Activated CD8-positive, alpha-beta memory T cell treated with anti-CD3 and anti-CD28 coated beads, Interleukin-2, amount 50 U/mL, for 1 hour (primary cell): ENCODE measurements around the gene PDE6H.

ENCODE experiments used
- DNase-seq: peaks from one replicate; pipeline ENCODE4 v3.0.0-alpha.2; 2020; ENCODE audit errors: extremely low read depth

The PDE6H gene

DNA sequence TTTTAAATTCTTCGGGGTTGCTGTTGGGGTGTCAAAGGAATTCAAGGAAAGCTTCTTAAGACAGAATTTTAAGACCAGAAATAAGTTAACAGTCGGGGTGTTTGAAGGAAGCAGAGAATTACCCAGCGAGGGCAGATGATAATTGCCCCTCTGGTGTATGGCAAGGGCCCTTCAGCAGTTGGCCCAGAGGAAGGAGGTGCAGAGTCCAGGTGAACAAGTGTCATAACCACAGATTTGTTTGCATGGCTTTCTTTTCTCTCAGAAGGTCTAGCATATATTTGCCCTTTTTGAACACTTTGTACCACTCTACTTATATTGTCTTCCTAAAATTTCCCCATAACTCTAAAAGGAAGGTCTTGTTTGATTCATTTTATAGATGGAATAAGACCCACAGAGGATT, 1.8 kb downstream of the PDE6H start:
- no peak for DNase-seq

DNA sequence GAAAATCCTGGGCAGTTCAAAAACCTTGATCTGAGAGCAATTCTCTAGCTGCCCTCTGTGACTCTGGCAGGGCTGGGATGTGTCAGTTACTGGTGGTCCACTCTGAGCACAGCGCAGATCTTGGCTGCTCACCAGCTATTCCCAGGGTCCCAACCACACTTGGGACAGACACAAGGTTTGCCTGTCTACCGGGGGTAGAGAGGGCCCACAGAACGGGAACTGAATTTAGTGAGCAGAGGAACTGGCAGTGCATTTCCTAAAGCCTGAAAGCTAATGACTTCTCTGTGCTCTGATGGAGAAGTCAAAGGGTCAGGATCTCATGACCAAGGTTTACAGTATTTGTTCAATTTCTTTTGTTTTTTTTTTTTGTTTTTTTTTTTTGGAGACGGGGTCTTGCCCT, 2.6 kb downstream of the PDE6H start:
- no peak for DNase-seq

DNA sequence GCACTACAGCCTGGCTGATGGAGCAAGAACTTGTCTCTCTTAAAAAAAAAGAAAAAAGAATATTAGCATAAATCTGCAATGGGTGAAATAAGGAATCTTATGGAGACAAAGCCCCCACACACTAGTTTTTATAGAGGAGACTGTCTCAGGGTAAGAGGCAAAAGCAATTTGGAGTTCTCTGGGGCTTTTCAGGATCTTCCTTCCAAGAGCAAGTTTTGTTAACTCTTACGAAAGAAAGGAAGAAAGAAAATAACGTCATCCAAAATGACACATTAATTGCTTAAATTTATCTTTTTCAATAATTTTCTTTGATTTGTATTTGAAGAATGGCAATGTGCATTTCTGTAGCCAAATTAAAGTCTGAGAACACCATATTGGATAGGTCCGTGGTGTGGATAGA, 3.8 kb downstream of the PDE6H start:
- no peak for DNase-seq

DNA sequence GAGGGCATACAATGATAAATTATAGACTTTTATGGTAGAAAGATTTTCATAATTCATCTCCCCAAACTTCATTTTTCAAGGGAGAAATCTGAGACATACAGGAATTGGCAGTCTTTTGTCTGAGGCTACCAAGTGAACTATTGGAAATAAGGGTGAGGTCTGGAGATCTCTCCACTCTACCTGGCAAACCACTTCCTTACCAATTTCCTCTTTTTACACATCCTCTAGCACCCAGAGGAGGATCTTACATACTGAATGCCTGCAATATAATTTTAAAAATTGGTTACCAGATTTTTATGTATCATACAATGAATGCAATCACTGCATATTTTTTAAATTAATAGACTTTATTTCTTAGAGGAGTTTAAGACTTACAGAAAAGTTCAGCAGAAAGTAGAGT, 6.6 kb downstream of the PDE6H start:
- no peak for DNase-seq

DNA sequence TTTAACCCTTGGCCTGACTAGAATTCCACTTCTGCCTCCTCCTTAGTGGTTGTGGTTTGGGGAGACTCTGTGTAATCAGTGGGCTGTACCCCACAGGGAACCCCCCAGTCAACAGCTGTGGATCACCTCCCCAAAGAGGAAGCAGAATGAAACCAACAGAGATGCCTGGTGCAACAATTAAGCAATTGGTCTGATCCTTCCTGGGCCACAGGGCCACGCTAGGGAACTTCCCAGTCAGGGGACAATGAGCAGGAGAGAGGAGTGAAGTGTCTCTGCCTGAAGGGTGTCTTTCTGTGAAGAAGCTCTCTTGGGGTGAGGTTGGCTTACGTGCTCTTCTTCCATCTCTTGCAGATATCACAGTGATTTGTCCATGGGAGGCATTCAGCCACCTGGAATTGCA, 8.2 kb downstream of the PDE6H start:
- DNase-seq: no peak

DNA sequence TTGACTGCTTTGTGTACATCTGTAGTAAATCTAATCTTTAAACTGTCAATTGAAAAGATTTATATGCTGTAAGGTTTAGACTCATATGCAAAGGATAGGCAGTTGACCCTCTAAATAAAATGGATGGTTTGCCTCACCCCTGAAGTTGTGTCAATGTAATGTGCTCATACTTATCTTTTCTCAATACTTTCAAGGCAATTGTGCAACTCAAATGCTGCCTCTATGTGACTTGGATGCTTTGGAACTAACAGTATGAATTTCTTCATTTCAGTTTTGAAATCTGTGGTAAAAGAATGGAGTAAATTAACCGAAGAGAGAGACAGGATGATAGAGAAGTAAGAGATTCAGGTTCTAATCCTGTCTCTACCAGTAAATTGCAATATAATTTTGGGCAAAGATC, 9.7 kb downstream of the PDE6H start:
- DNase-seq: no peak

DNA sequence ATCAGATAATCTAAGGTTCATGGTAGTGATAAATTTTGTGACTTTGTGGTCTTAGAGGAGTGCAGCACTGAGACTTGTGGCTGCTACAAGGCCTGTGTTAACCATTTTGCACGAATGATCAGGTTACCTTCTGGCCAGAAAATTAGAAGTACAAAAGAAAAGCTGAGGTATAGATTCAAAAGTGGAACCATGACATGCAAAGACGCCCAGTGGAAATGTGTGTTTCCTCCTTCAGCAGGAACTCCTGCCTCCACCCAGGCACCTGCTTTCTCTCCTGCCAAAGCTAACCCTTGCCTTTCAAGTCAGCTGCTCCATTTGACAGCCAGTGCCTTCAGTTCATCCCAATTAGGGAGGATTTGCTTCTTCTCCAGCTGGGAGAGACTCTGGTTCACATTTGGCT, 10.1 kb downstream of the PDE6H start:
- DNase-seq: no peak

DNA sequence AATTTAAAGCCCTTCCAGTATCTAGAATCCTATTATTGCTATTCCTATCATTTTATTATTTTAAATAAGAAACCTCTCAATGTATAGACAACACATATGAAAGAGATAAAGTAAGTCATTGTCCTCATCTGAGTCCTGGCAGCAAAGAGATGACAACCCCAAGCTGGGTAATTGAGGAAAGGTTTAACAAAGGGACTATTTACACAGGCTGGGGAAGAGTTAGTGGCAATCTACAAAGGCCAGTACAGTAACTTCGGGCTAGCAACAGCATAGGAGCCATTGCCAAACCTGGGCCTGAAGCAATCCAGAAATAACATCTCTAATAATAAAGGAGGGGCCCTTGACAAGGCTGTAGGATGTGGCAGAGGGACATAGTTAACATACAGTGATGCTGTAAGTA, 11.2 kb downstream of the PDE6H start:
- DNase-seq: no peak

DNA sequence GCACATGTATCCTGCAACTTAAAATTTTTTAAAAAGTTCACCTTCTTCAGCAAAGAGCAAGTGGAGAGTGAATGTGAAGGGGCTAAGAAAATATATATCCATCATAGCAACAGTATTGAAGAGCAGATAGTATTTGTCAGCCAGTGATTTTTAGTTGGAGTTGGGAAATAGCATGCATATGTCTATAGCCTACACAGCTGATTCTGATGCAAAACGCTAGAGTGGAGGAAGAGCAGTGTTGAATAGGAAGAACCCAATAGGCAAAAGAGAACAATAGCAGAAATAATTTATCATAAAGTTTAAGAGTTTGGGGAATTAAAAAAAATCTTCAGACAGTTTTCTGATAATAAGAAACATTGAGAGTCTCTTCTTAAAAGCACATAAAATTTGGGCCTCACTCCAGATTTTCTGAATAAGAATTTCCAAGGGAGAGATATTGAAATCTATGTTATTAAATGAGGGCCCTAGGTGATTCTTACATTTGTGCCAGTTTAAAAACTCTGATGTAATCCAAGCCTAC, 12.0 kb downstream of the PDE6H start:
- DNase-seq: no peak

DNA sequence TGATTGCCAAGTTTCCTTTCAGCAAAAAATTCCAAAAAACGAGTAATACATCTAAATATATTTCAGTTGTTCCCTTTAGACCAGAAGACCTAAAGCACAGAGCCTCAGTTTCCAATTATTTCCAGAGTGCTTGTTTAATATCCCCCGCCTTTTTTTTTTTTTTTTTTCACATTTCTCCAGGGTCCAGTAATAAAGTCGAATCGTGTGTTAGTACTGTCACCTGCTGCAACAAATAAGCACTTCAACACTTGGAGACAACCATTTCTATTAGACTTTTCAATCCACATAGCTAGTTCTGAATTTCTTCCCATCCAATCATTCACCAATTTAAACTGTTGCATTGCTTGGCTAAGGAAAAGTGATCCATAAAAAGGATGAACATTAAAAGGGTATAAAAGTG, 13.6 kb downstream of the PDE6H start:
- DNase-seq: no peak

DNA sequence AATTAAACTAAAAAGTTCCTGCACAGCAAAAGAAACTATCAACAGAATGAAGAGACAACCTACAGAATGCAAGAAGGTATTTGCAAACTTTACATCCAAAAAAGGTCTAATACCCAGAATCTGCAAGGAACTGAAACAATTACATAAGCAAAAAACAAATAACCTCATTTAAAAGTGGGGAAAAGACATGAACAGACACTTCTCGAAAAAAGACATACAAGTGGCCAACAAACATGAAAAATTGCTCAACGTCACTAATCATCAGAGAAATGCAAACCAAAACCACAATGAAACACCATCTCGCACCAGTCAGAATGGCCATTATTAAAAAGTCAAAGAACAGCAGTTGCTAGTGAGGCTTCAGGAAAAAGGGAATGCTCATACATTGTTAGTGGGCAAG, 15.2 kb downstream of the PDE6H start:
- DNase-seq: no peak

DNA sequence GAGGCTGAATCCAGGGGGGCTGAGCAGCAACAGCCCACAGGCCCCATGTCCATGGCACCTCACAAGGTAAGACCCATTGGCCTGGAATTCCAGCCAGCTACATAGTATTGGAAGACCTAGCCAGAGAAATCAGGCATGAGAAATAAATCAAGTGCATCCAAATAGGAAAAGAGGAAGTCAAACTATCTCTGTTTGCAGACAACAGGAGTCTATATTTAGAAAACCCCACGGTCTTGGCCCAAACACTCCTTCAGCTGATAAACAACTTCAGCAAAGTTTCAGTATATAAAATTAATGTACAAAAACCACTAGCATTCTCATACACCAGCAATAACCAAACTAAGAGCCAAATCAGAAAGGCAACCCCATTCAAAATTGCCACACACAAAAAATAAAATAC, 16.9 kb downstream of the PDE6H start:
- DNase-seq: no peak

DNA sequence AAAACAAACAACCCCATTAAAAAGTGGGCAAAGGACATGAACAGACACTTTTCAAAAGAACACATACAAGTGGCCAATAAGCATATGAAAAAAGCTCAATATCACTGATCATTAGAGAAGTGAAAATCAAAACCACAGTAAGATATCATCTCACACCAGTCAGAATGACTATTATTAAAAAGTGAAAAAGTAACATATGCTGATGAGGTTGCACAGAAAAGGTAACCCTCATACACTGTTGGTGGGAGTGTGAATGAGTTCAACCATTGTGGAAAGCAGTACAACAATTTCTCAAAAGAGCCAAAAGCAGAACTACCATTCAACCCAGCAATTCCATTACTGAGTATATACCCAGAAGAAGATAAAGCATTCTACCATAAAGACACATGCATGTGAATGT, 18.2 kb downstream of the PDE6H start:
- DNase-seq: no peak

DNA sequence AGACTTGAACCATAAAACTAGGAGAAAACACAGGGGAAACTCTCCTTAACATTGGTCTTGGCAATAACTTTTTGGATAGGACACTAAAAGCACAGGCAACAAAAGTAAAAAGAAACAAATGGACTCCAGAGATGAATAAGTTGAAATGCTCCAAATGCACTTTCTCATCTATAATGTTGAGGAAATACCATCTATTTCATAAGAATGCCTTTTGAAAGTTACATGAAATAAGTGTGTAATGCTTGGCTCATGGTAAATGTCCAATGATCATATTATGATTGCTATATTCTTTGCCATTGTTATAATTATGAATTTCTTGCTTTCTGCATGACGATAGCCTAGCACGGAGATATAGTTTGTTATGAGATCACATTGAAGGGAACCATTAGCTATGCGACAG, 19.8 kb downstream of the PDE6H start:
- DNase-seq: no peak

DNA sequence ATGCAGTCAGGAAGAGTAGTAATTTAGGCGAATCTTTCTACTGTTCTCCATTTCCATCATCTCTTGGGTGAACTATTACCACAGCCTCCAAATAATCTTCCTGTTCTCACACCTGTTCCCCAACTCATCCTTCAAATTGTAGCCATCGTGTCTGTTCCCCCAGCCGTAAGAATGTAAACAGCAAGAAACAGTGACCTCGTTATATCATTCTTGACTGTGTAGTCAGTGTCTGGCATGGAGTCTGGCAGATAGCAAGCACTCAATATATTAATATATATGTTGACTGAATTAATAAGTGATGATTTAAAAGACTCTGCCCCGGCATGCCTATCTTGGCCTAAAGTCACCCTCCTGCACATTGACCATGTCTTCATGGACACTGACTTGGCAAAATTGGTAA, 20.3 kb downstream of the PDE6H start:
- no peak for DNase-seq

DNA sequence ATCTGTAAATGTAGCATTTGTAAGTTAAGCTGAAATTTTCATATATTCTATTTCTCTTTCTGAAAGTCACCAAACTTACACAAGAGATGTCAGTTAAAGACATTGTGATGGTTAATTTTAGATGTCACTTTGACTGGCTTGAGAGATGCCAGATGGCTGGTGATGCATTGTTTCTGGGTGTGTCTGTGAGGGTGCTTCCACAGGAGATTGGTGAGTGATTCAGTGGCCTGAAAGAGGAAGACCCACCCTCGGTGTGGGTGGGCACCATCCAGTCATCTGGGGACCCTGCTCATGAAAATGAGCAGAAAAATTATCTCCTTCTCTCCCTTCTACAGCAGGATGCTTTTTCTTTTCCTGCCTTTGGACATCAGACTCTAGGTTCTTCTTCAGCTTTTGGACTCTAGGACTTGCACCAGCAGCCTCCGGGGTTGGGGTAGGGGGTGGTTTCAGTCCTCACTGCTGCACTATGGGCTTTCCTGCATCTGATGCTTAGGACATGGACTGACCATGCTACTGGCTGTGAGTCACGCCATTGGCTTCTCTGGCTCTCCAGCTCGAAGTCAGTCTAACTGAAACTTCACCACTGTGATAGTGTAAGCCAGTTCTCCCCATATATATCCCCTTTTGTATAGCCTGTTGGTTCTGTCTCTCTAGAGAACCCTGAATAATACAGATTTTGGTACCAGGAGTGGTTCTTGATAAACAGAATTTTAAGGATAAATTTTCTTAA, 20.9 kb downstream of the PDE6H start:
- DNase-seq: no peak

DNA sequence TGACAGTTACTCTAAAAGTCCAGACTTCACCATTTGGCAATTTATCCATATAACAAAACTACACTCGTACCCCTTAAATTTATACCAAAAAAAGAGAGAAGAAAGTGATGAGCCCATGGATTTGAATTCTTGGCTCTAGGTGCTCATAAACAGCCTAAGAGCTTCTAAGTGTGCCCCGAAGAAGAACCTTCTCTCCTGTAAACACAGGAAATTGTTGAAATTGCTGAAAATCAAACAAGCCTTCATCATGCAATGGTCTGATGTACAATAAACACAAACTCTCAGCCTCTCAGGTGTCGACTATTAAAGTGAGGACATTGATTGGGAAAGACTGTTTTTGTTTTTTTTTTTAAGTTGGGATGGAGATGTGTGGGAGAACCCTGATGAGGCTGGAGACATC, 21.8 kb downstream of the PDE6H start:
- DNase-seq: no peak

DNA sequence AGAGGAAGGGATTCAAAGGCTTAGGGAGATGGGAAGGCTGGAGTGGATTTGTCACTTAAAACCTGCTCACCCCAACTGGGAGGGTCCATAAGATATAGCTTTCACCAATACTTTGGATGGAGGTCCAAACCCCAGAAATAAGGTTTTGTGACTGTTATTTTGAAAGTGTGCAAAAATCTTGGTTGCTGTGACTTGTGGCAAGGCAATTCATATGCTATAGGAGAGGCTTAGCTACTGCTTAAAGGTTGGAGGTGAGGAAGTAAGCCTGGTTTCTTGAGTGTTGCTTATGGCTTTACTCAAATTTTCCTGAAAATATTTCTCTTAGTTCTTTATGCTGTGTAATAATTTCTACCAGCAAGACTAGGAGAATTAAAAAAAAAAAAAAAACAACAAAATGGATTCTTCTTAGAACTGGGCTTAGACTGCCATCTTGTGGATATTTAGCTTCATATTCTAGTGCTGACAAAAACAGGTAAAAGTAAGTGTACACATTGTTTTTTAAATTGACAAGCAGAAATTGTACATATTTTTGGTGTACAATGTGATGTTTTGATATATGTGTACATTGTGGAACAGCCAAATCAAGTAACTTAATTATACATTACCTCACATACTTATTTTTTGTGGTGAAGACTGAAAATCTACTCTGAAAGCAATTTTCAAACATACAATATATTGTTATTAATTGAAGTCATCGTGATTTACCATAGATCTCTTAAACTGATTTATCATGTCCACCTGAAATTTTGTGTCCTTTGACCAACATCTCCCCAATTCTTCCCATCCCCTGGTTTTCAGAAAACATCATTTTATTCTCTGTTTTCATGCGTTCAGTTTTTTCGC, 23.0 kb downstream of the PDE6H start:
- no peak for DNase-seq

DNA sequence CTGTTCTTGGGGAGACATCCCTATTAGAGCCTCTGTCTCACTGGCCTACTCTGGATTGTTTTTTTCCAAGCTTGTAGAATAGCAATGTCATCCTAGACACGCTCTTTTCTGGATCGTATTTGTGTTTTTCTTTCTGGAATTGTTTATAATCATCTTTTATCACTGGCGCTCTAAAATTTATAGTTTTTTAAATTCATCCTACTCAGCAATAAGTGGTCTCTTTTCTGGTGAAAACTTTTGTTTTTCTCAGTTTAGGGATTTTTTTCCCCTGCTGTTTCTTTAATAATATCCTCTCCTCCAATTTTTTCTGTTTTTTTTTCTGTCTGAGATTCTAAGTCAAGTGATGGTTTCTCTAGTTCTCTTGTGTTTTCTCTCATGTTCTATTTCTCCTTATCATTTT, 25.2 kb downstream of the PDE6H start:
- no peak for DNase-seq

DNA sequence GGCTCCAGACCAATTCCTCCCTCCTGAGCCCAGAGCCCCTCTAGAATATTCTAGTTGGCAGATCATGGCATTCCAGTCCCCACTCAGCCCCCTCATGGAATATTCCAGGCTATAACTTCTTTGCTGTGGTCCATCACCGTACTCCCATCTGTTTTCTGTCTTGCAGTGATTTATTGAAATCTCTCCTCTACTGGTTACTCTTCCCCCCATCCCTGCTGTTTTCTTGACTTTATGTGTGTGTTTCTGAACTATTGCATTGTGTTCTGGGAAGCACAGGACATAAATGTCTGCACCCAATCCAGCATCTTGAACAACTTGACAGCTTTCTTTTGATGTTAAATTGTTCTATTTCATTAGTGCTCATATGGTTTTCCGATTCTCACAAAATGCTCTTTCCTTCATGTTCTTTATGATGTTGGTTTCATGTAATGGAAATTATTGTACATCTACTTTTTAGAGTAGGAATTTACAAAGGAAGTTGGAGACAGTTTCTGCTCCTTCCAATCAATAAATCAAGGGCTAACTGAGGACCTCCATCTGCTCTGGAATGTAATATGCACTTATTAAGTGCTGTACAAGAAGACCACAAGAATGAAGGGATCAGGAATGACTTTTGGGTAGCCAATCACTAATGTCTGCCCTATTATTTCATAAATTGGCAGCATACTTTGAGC, 26.3 kb downstream of the PDE6H start:
- no peak for DNase-seq

DNA sequence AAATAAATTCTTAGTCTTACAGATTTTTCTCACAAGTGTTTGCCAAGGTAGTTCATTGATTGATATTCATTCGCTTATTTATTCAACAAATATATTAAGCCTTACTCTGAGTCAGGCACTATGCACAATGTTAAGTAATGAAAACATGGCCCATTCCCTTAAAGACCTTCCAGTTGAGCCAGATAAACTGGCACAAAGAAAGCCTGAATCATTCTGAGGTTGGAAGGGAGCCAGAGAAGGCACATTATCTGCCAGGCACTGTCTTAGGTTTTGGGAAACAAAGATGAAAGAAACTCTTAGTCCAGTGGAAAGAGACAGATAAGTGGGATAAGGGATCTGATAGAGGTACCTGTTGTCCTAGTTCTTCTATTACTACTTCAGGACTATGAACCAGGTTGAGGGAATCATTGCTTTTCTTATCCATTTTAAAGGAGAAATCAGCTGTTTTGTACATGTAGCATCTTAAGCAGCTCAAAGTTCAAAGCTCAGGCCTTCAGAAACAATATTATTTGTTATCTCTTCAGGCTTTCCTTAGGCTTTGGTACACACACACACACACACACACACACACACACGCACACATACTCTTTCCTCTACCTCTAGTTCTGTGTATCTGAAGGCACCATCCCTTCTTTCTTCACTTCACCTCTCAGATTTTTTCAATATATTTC, 27.0 kb downstream of the PDE6H start:
- no peak for DNase-seq

DNA sequence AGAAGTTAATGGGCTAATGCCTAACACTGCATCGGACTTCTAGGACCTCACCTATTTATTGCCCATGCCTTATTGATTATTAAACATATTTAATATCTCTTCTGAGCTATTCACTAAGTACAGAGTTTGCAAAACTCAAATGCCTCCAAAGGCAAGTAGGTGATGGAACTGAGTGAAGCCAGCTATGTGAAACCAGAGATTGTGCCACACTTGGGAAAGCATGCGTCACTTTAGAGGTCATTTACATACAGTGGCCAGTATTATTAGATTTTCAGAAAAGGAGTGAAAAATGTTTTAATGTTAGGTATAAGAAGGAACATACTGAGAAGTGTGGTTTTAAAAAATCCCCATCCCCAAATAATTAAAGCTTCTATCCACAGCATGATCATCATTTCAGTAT, 27.7 kb downstream of the PDE6H start:
- DNase-seq: no peak
